ENCODE data around the gene ITGAD.

The ITGAD gene

GRCh38 chr16:31475946-31476302 lies 82.8 kb downstream of the ITGAD start:
- no peak for DNase-seq (ENCODE audit: low read depth in 2 of 2)

Measured in fibroblast of skin of left quadriceps (primary cell).